Right lobe of liver (tissue), 6 donors: ENCODE data around the gene GPS1. TPM values are rescaled to one million over a fixed set of nuclear protein-coding genes. Genes with fewer than 3 reads are reported as not detected.
A peak's percentile ranks its signal among the peaks of the same experiment; 100 is the strongest.

Source experiments
- ATAC-seq, 4 donors: fragments of 200-7000 bp; cut with Tn5 transposase; one replicate each; pipeline ENCODE4 v1.9.1; 2020; ENCODE audit warnings: mild to moderate bottlenecking in 4 of 4, moderate library complexity in 4 of 4
- DNase-seq, 3 donors: peaks; one replicate each; pipeline ENCODE4 v3.0.0-alpha.2; 2020
- H3K27ac ChIP-seq, 3 donors: fragments of 200-600 bp; one replicate each; pipeline ENCODE4 v1.8.0; 2022
- H3K27me3 ChIP-seq, 2 donors: fragments of 200-600 bp; one replicate each; pipeline ENCODE4 v1.8.0; 2022
- H3K36me3 ChIP-seq, 4 donors: fragments of 200-600 bp; sonication (generic) in 1 of 4; one replicate each; pipeline versions ENCODE4 v1.5.1 to v1.8.0; 2017 to 2022; ENCODE audit warnings: control low read depth in 1 of 4
- H3K4me1 ChIP-seq, 4 donors: fragments of 200-600 bp; sonication (generic) in 1 of 4; one replicate each; pipeline versions ENCODE4 v1.5.1 to v1.8.0; 2017 to 2022; ENCODE audit warnings: control low read depth in 1 of 4
- H3K4me3 ChIP-seq, 3 donors: fragments of 200-600 bp; one replicate each; pipeline ENCODE4 v1.8.0; 2022
- H3K9me3 ChIP-seq, 4 donors: fragments of 200-600 bp; sonication (generic) in 1 of 4; one replicate each; pipeline versions ENCODE4 v1.5.1 to v1.8.0; 2017 to 2022; ENCODE audit warnings: control low read depth in 1 of 4
- POLR2A ChIP-seq: fragments of 450-650 bp; IDR thresholded peaks from one replicate; pipeline ENCODE4 v1.6.1; 2017; ENCODE audit warnings: antibody characterized with exemption, mild to moderate bottlenecking
- WGBS: methylation state at CpG from one replicate; pipeline ENCODE4 v1.1.6; 2018; ENCODE audit warnings: low coverage, low lambda C conversion rate; ENCODE audit not compliant: insufficient coverage; ENCODE audit errors: missing lambda C conversion rate; 5-methylcytosine and 5-hydroxymethylcytosine counted together
- intact Hi-C, 2 donors: fragments of 100-400 bp; cut with DNase I; formaldehyde crosslinking; loops; one replicate each; pipeline versions ENCODE4 v1.11.2 to v1.14.1; 2022
- total RNA-seq, 6 experiments: library from RNA; depleted of rRNA in 2 of 6; stranded (reverse); fragments of >200 nt in 2 of 6; fragmentation: NEBNext Ultra II Directional in 3 of 6; extraction: Animal tissue kit (Norgen Biotek cat#: 25700) in 3 of 6; gene quantifications; one replicate each; pipeline versions ENCODE4 v1.1.0 to v1.2.4, GENCODE V29; 2016 to 2023
- TF ChIP-seq, protein P1 (sequence below), 4 donors: fragments of 200-600 bp in 3 of 4; fragments of 450-650 bp in 1 of 4; IDR thresholded peaks; one replicate each; pipeline versions ENCODE4 v1.5.1 to v1.8.0; 2016 to 2022; ENCODE audit warnings: antibody characterized with exemption in 4 of 4, mild to moderate bottlenecking in 2 of 4
- donor health status: DM: no; HTN: yes; CAD: no.
- donor health status: DM: no; HTN: no; CAD: no.
- donor health status: DM: no; HTN: no; CAD: no.
- donor health status: DM: no; HTN: yes; CAD: no.
- donor health status: DM: no; HTN: yes; CAD: no.

The GPS1 gene
- total RNA-seq, 6 experiments from 2014 or later: 46.5 to 93.5 (median 62.1) TPM

DNA sequence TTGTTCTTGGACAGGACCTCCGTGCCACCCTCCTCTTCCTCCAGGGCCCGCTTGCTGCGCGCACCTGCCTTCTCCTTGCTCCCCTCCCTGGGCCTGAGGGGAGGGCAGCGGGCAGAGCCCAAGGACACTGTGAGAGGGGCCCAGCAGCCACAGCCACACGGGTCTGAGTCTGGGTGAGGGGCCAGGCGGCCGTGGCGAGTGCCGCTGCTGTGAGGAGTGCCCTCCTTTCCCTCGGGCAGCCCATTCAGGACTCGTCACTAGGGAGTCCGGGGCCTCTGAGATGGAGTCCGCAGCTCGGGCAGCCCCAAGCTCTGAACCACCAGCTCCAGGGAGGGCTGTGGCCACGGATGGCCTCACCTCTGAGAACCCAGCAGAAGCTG, 8.3 kb downstream of the GPS1 start:
- Histone ChIP-seq H3K4me3 (no peak overlapping the region), H3K27me3 (no peaks in the 10 kb centered on the region), H3K4me1 (peaks cover 0 to 17% (median 6%) of the 10 kb centered on the region in 4 donors), H3K9me3 (no peaks in the 10 kb centered on the region), H3K27ac (no peak overlapping the region), H3K36me3 (peaks cover 0 to 59% (median 4%) of the 10 kb centered on the region in 4 donors)
- WGBS: 77% methylated on average over 4 of the region's 16 CpGs
- DNase-seq: peak in 1 of 3 donors; percentile 37
- ATAC-seq: no peak
- intact Hi-C loops: no loop called here
- TF ChIP-seq, protein P1, sequence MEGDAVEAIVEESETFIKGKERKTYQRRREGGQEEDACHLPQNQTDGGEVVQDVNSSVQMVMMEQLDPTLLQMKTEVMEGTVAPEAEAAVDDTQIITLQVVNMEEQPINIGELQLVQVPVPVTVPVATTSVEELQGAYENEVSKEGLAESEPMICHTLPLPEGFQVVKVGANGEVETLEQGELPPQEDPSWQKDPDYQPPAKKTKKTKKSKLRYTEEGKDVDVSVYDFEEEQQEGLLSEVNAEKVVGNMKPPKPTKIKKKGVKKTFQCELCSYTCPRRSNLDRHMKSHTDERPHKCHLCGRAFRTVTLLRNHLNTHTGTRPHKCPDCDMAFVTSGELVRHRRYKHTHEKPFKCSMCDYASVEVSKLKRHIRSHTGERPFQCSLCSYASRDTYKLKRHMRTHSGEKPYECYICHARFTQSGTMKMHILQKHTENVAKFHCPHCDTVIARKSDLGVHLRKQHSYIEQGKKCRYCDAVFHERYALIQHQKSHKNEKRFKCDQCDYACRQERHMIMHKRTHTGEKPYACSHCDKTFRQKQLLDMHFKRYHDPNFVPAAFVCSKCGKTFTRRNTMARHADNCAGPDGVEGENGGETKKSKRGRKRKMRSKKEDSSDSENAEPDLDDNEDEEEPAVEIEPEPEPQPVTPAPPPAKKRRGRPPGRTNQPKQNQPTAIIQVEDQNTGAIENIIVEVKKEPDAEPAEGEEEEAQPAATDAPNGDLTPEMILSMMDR (IDR thresholded peaks at IDR 0.05): no peak
- no peak for TF ChIP-seq POLR2A

DNA sequence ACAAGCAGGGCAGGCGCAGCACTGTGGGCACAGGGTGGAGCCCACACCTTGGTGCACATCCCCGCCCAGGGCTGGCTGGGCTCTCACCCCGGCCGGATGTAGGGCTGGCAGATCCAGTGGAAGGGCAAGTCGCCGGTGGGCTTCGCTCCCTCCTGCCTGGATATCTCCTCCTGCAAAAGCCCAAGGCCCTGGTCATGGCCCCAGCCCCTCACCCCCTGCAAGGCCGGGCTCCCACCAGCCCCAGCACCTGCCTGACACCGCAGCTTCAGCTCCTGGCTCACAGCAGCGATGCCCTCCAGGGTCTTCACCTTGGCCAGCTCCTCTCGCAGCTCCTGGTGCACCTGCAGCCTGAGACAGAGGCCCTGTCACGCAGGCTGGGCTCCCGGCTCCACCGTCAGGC, 8.9 kb downstream of the GPS1 start:
- Histone ChIP-seq H3K4me1 (peaks cover 0 to 17% (median 6%) of the 10 kb centered on the region in 4 donors), H3K4me3 (no peak overlapping the region), H3K36me3 (peaks cover 0 to 57% (median 4%) of the 10 kb centered on the region in 4 donors), H3K27ac (no peak overlapping the region), H3K27me3 (no peaks in the 10 kb centered on the region), H3K9me3 (no peaks in the 10 kb centered on the region)
- no peak for ATAC-seq
- intact Hi-C loops: no loop called here
- no peak for TF ChIP-seq POLR2A
- TF ChIP-seq, protein P1 (IDR thresholded peaks at IDR 0.05): no peak
- peak in 1 of 3 donors; percentile 47 for DNase-seq
- WGBS: no CpG with 5 or more reads among the region's 14 CpGs

DNA sequence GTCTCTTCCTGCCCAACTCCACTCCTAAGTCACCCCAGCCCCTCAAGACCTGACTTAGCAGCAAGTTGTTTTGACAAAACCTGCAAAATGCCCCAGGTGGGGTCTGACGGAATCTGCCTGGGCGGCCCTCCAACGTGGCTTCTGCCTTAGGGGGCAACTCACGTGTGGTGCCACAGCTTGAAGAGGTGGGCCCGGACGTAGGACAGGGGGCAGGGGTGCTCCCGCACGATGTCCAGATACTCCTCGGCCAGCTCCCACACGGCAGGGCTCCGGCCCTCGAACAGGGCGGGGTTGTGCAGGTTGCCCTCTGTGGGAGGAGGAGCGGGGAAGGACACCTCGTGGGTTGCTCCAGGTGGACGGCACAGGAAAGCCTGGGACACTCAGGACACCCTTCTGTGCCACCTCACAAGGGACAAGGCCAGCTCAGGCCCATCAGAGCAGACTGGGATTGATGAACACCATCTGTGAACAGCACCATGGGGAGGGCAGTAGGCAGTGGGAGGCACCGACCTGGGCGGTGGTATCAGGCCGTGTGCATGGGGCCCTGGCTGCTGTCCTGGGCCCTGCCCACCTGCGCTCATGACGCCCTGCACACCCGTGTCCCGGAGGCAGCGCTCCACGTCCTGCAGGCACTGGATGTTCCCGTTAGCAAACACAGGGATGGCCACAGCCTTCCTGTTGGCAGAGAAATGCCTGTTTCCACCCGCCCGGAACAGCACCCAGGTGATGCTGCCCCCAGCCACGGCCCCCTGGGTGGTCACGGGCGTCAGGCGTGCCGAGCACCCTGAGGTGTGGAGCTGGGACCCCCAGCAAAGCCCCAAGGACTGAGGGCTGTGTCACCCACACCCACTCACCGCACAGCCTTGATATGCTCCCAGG, 9.6 kb downstream of the GPS1 start:
- Histone ChIP-seq H3K4me1 (peaks cover 0 to 17% (median 6%) of the 10 kb centered on the region in 4 donors), H3K27ac (no peak overlapping the region), H3K9me3 (no peaks in the 10 kb centered on the region), H3K4me3 (no peak overlapping the region), H3K36me3 (peaks cover 0 to 52% (median 4%) of the 10 kb centered on the region in 4 donors), H3K27me3 (no peaks in the 10 kb centered on the region)
- WGBS: 90% methylated on average over 2 of the region's 34 CpGs
- intact Hi-C loops: no loop called here
- TF ChIP-seq POLR2A: no peak
- TF ChIP-seq, protein P1 (IDR thresholded peaks at IDR 0.05): no peak
- no peak for ATAC-seq
- peak in 1 of 3 donors; percentile 50 for DNase-seq

DNA sequence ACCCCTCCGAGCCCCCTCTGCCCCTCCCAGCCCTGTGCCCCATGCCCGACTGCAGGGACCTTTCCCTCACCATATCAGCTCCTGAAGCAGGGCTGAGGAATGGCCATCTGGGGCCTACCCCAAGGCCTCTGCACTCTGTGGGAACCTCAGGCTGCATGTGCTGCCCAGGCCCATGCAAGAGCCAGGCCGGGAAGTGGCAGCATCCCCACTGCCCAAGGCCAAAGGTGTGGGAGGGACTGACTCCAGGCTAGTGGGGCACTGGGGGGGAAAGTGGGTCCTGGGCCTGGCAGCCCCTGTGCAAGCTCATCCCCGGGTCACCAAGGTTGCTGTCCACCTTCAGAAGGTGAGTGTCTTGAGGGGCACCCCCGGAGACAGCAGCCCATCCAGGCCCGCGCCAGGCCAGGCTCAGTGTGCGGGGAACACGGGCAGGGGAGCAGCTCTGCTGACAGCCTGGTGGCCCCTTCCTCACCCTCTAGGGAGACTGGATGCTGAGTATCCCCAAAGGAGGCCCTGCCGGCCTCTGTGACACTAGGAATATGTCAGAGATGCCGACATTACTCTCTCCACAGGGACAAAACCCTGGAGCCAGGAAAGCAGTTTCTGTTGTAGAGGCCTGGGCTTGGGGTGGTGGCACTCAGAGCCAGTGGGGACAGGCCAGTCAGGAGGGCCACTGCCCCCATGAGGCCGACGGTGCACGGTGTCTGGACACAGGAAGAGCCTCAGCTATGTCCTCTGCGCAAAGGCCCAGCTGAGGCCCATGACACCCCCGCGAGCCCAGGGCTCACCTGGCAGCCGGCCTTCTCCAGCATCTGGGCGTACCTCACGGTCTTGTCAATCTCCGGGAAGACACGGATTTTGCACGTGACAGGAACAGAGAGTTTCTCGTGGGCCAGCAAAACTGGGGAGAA, 10.6 kb downstream of the GPS1 start:
- Histone ChIP-seq H3K4me3 (no peak overlapping the region), H3K36me3 (peaks cover 0 to 42% (median 4%) of the 10 kb centered on the region in 4 donors), H3K27me3 (no peaks in the 10 kb centered on the region), H3K27ac (no peak overlapping the region), H3K9me3 (no peaks in the 10 kb centered on the region), H3K4me1 (peaks cover 0 to 17% (median 6%) of the 10 kb centered on the region in 4 donors)
- ATAC-seq (no peak), DNase-seq (peak in 1 of 3 donors; percentile 44)
- TF ChIP-seq POLR2A: no peak
- TF ChIP-seq, protein P1 (IDR thresholded peaks at IDR 0.05): peak in 1 of 4 donors; percentile 5
- intact Hi-C loops: no loop called here
- 78% methylated on average over 4 of the region's 24 CpGs for WGBS
